ENCODE data around the gene ASCL5.

Gene ASCL5

GRCh38 chr1:201089596-201089995 is 37.4 kb downstream of the ASCL5 start:
- no peak overlapping the region for H3K4me3 ChIP-seq (ENCODE audit: low read depth, low read length)
- TF ChIP-seq CTCF (IDR thresholded peaks at IDR 0.05; ENCODE audit: control insufficient read depth, extremely low read depth, insufficient read depth), result no peak
- DNase-seq (ENCODE audit: low read depth), result no peak

DNA sequence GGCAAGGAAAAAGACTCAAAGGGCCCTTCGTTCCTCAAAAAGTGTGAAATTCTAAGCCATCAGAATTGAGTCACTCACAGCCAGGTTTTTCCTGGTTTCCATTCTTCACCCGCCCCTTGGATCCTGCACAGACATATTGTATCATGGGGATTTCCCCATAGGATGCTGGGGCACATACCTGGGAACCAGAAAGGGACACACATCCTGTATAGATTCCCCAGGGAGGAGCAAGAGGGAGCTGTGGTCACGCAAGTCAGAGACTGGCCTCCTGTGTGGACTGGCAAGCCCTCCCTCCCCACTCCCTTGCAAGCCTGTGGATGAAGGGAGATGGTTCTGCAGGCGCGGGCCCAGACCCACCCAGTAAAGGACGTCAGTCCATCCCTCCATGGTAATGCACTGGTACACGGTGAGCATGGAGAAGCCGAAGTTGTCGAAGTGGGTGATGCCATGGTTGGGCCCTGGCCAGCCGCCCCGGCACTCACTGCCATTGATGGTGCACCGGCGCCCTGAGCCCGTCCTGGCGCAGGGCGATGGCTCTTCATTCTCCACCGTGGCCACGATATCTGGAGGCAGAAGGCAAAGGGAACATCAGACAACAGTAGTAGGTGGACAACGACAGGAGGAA is 38.0 kb downstream of the ASCL5 start:
- no peak for DNase-seq (ENCODE audit: low read depth)
- TF ChIP-seq CTCF (IDR thresholded peaks at IDR 0.05; ENCODE audit: control insufficient read depth, extremely low read depth, insufficient read depth), result no peak
- H3K4me3 ChIP-seq (ENCODE audit: low read depth, low read length), result no peak overlapping the region

- DNase-seq (ENCODE audit: low read depth), result no peak
- no peak overlapping the region for H3K4me3 ChIP-seq (ENCODE audit: low read depth, low read length)
- no peak for TF ChIP-seq CTCF (IDR thresholded peaks at IDR 0.05; ENCODE audit: control insufficient read depth, extremely low read depth, insufficient read depth)
These were observed 38.6 kb downstream of the ASCL5 start for GRCh38 chr1:201088395-201088794.

- H3K4me3 ChIP-seq (ENCODE audit: low read depth, low read length), result no peak overlapping the region
- no peak for DNase-seq (ENCODE audit: low read depth)
- TF ChIP-seq CTCF (IDR thresholded peaks at IDR 0.05; ENCODE audit: control insufficient read depth, extremely low read depth, insufficient read depth), result peak; percentile 55
These were observed 40.9 kb downstream of the ASCL5 start for GRCh38 chr1:201085902-201086735.

DNA sequence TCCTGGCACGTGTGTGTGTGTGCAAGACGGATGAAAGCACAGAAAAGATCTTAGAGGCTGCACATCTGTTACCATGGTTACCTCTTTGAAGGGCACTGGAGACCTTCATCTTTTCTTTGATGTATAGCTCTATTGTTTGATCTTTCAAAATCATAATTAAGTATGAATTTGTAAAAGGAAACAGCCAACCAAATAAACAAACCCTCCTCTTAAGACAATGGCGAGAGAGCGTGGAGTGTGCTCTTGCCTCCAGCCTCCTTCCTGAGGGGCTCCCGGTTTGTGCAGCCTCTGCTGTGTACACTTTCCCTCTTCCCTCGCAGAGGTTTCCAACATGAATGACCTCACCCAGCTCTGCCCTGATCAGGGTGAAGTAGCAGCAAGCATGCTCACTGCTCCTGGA is 42.7 kb downstream of the ASCL5 start:
- H3K4me3 ChIP-seq (ENCODE audit: low read depth, low read length), result no peak overlapping the region
- TF ChIP-seq CTCF (IDR thresholded peaks at IDR 0.05; ENCODE audit: control insufficient read depth, extremely low read depth, insufficient read depth), result no peak
- DNase-seq (ENCODE audit: low read depth), result no peak

DNA sequence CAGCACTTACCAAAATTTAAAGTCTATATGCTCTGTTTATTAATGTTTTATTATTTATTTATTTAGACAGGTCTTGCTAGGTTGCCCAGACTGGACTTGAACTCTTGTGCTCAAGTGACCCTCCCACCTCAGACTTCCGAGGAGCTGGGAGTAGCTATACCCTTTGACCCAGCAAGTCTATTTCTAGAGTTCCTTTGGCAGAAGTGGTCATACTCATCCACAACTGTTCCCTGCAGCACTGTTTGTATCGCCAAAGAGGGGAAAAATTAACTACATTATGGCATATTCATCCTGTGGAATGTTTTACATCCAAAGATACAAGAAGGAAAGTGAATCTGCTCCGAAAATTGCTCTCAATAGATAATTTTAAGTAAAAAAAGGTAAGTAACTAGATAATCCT is 43.2 kb downstream of the ASCL5 start:
- no peak for DNase-seq (ENCODE audit: low read depth)
- TF ChIP-seq CTCF (IDR thresholded peaks at IDR 0.05; ENCODE audit: control insufficient read depth, extremely low read depth, insufficient read depth), result no peak
- no peak overlapping the region for H3K4me3 ChIP-seq (ENCODE audit: low read depth, low read length)

Measured in LNCaP clone FGC (cell line).